NCI-H187 treated with DMSO at 0.1 percent for 48 hours (cell line): ENCODE measurements around the gene SLC39A2.

Experiments
- DNase-seq: peaks from one replicate; lab custom pipeline; 2025; lab: John Stamatoyannopoulos, UW

SLC39A2 gene

DNA sequence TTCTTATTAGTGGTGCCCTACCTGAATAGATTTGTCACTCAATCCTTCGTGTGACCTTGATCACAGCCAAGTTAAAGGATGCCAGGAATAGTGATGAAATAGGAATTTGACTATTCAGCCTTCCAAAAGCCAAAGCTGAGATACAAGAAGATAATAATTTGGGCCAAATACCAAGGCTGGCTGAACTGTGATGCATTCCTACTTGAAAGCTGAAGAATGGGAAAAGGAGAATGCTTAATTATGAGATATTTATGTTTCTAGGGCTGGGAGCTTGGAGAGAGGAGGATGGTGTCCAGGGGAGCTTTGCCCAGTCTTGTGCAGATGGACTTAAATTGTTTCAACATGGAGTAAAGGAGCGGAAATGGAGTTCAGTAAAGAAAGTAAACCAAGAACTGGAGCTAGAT, 48.3 kb downstream of the SLC39A2 start:
- no peak for DNase-seq

DNA sequence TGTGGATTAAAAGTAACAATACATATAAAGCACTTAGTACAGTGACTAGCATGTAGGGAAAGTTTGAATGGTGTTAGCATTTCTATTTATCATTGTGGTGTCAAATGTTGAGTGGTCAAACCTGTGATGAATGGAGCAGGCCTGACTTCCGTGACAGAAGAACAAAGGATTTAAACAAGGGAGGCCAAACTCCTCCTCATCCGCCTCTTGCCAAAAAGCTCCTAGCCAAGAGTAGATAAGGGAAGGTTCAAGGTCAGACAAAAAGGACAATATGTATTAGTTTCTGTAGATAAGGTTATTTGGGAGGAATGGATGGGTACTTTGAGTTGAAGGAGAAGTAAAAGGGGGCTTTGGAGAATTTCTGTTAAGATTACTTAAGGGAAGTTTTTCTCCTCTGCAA, 49.5 kb downstream of the SLC39A2 start:
- DNase-seq: no peak

DNA sequence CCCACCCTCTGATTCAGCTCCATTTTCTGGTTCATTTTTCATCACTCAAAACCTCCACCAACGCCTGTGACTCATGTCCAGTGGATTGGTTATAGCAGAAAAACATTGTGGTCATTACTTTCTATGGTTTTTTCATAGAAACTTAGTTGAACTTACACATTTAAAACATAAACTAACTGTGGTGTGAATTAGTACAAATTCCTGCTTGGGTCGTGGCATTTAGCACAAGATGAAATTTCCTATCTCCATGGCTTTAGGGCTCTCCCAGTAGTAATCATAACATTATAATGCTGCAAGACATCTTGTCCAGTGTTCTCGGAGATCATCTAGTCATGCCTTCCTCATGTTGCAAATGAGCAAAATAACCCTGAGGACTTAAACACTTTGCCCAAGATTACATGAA, 50.2 kb downstream of the SLC39A2 start:
- no peak for DNase-seq

DNA sequence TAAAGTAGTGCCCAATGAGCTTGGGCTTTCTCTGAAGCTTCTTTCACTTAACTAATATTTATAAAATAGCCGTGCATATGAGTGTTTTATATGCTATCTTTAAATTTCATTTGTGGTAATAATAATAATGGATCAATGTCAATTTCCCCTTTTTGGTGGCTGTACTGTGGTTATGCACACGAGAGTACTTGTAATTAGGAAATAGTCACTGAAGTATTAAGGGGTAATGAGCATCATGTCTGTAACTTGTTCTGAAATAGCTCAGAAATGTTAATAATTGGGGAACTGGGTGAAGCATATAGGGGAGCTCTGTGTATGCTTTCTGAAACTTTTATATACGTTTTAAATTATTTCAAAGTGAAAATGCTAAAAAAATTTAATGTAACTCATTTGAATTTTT, 51.5 kb downstream of the SLC39A2 start:
- DNase-seq: no peak
